ENCODE measurements around the gene AGT.

The AGT gene

GRCh38 chr1:230708631-230709580, 5.0 kb downstream of the AGT start:
- no peak for DNase-seq (ENCODE audit: low spot score)
- no peak for TF ChIP-seq CTCF (IDR thresholded peaks at IDR 0.05; ENCODE audit: borderline replicate concordance, control extremely low read depth, extremely low read depth, insufficient read depth, missing control alignments)
- in situ Hi-C loops (cut with MboI; ENCODE audit: low sequenced_read_pairs, unreplicated experiment): no loop called here

GRCh38 chr1:230707732-230708630, 5.9 kb downstream of the AGT start:
- in situ Hi-C loops (cut with MboI; ENCODE audit: low sequenced_read_pairs, unreplicated experiment): no loop called here
- TF ChIP-seq CTCF (IDR thresholded peaks at IDR 0.05; ENCODE audit: borderline replicate concordance, control extremely low read depth, extremely low read depth, insufficient read depth, missing control alignments): no peak

GRCh38 chr1:230706887-230707731, 6.8 kb downstream of the AGT start:
- TF ChIP-seq CTCF (IDR thresholded peaks at IDR 0.05; ENCODE audit: borderline replicate concordance, control extremely low read depth, extremely low read depth, insufficient read depth, missing control alignments): no peak
- in situ Hi-C loops (cut with MboI; ENCODE audit: low sequenced_read_pairs, unreplicated experiment): no loop called here
- DNase-seq (ENCODE audit: low spot score): no peak

More at GRCh38 chr1:230707732-230708630, 5.9 kb downstream of the AGT start:
- no peak for DNase-seq (ENCODE audit: low spot score)

GRCh38 chr1:230706020-230706699, 7.8 kb downstream of the AGT start:
- in situ Hi-C loops (cut with MboI; ENCODE audit: low sequenced_read_pairs, unreplicated experiment): no loop called here
- peak; percentile 23 for DNase-seq (ENCODE audit: low spot score)
- TF ChIP-seq CTCF (IDR thresholded peaks at IDR 0.05; ENCODE audit: borderline replicate concordance, control extremely low read depth, extremely low read depth, insufficient read depth, missing control alignments): no peak

GRCh38 chr1:230705289-230706019, 8.5 kb downstream of the AGT start:
- TF ChIP-seq CTCF (IDR thresholded peaks at IDR 0.05; ENCODE audit: borderline replicate concordance, control extremely low read depth, extremely low read depth, insufficient read depth, missing control alignments): no peak
- in situ Hi-C loops (cut with MboI; ENCODE audit: low sequenced_read_pairs, unreplicated experiment): no loop called here
- no peak for DNase-seq (ENCODE audit: low spot score)
